Endothelial cell (in vitro differentiated cells): ENCODE data around the gene CLDN4. TPM values are rescaled to one million over a fixed set of nuclear protein-coding genes. Genes with fewer than 3 reads are reported as not detected.

ENCODE experiments used
- DNase-seq: peaks from one replicate; pipeline ENCODE4 v3.0.0; 2021; ENCODE audit warnings: low spot score
- H3K27ac Mint-ChIP-seq: one replicate; pipeline ENCODE4 v1.8.0; 2021; ENCODE audit warnings: mixed read lengths, inconsistent platforms; ENCODE audit not compliant: unreplicated experiment
- H3K27me3 Mint-ChIP-seq: one replicate; pipeline ENCODE4 v1.8.0; 2021; ENCODE audit warnings: mild to moderate bottlenecking, moderate library complexity, mixed read lengths, inconsistent platforms; ENCODE audit not compliant: unreplicated experiment
- H3K36me3 Mint-ChIP-seq: one replicate; pipeline ENCODE4 v1.8.0; 2021; ENCODE audit warnings: mild to moderate bottlenecking, low read depth, mixed read lengths, inconsistent platforms; ENCODE audit not compliant: unreplicated experiment
- H3K4me1 Mint-ChIP-seq: one replicate; pipeline ENCODE4 v1.8.0; 2021; ENCODE audit warnings: mild to moderate bottlenecking, mixed read lengths, inconsistent platforms; ENCODE audit not compliant: unreplicated experiment
- H3K4me3 Mint-ChIP-seq: one replicate; pipeline ENCODE4 v1.8.0; 2021; ENCODE audit warnings: mild to moderate bottlenecking, mixed read lengths, inconsistent platforms; ENCODE audit not compliant: unreplicated experiment
- H3K9me3 Mint-ChIP-seq: one replicate; pipeline ENCODE4 v1.8.0; 2021; ENCODE audit warnings: mixed read lengths, inconsistent platforms; ENCODE audit not compliant: unreplicated experiment
- CTCF ChIP-seq: fragments of 200-600 bp; sonication (generic); IDR thresholded peaks from one replicate; pipeline ENCODE4 v1.5.0; 2021; ENCODE audit warnings: antibody characterized with exemption; ENCODE audit not compliant: unreplicated experiment
- total RNA-seq: library from RNA; stranded (reverse); fragmentation: NEBNext Ultra II Directional; extraction: Animal tissue kit (Norgen Biotek cat#: 25700); gene quantifications from one replicate; pipeline ENCODE4 v1.2.1, GENCODE V29; 2021; ENCODE audit not compliant: unreplicated experiment

CLDN4 gene
- total RNA-seq, 1 donor from 2014 or later, result 1.6 TPM

- Mint-ChIP-seq H3K9me3 (no peaks in the 10 kb centered on the region), H3K36me3 (no peaks in the 10 kb centered on the region), H3K4me1 (peaks cover 19% of the 10 kb centered on the region), H3K27ac (no peak overlapping the region), H3K27me3 (peaks cover 11% of the 10 kb centered on the region), H3K4me3 (no peak overlapping the region)
- no peak for TF ChIP-seq CTCF
- no peak for DNase-seq
These were observed 10.1 kb downstream of the CLDN4 start for GRCh38 chr7:73840715-73841379.

GRCh38 chr7:73841689-73842066 lies 10.9 kb downstream of the CLDN4 start:
- no peaks in the 10 kb centered on the region for H3K36me3 Mint-ChIP-seq
- H3K4me1 Mint-ChIP-seq, result peaks cover 22% of the 10 kb centered on the region
- DNase-seq, result no peak
- peak overlapping the region; percentile 81 for H3K4me3 Mint-ChIP-seq
- no peaks in the 10 kb centered on the region for H3K9me3 Mint-ChIP-seq
- TF ChIP-seq CTCF, result no peak
- H3K27ac Mint-ChIP-seq, result no peak overlapping the region
- H3K27me3 Mint-ChIP-seq, result peaks cover 11% of the 10 kb centered on the region

- Mint-ChIP-seq H3K4me1 (peaks cover 22% of the 10 kb centered on the region), H3K36me3 (no peaks in the 10 kb centered on the region), H3K27me3 (peaks cover 11% of the 10 kb centered on the region), H3K9me3 (no peaks in the 10 kb centered on the region), H3K4me3 (peak within 1 kb of the TSS; percentile 81), H3K27ac (peak within 1 kb of the TSS; percentile 97)
- peak; percentile 90 for DNase-seq
- no peak for TF ChIP-seq CTCF
These were observed 11.5 kb downstream of the CLDN4 start, which contains the start of gene METTL27 for GRCh38 chr7:73842067-73842976. Gene METTL27, minus strand, starts transcription at chr7:73842516. Its CDS starts 376 bp downstream, at chr7:73842140.

- Mint-ChIP-seq H3K9me3 (no peaks in the 10 kb centered on the region), H3K4me1 (peaks cover 20% of the 10 kb centered on the region), H3K4me3 (peak overlapping the region; percentile 39), H3K27ac (peak overlapping the region; percentile 97), H3K27me3 (peaks cover 7% of the 10 kb centered on the region), H3K36me3 (no peaks in the 10 kb centered on the region)
- no peak for TF ChIP-seq CTCF
- DNase-seq, result peak; percentile 56
These were observed 13.3 kb downstream of the CLDN4 start for GRCh38 chr7:73844131-73844547.
